Activated CD4-positive, alpha-beta T cell treated with anti-CD3 and anti-CD28 coated beads for 36 hours (primary cell): Measurements from ENCODE around the gene POLR3C. TPM values are rescaled to one million over a fixed set of nuclear protein-coding genes. Genes with fewer than 3 reads are reported as not detected.

Source experiments
- ATAC-seq: fragments of 200-7000 bp; cut with Tn5 transposase; one replicate; pipeline ENCODE4 v1.10.0; 2021; ENCODE audit warnings: mild to moderate bottlenecking, moderate library complexity
- CTCF ChIA-PET: fragments of 350-600 bp; sonication (Branson Sonifier 250); formaldehyde crosslinking; loops from one replicate; lab custom pipeline; 2021; ENCODE audit warnings: antibody characterized with exemption; lab: Charles Lee
- POLR2A ChIA-PET: fragments of 350-600 bp; sonication (Branson Sonifier 250); formaldehyde crosslinking; loops from one replicate; lab custom pipeline; 2021; ENCODE audit warnings: antibody characterized with exemption, inconsistent platforms; lab: Charles Lee
- DNase-seq: peaks from one replicate; pipeline ENCODE4 v3.0.0-alpha.2; 2020
- H3K27ac Mint-ChIP-seq: one replicate; pipeline ENCODE4 v1.8.0; 2021; ENCODE audit warnings: mixed read lengths
- H3K27me3 Mint-ChIP-seq: one replicate; pipeline ENCODE4 v1.8.0; 2021; ENCODE audit warnings: mixed read lengths
- H3K36me3 Mint-ChIP-seq: one replicate; pipeline ENCODE4 v1.8.0; 2021; ENCODE audit warnings: low read depth, mixed read lengths
- H3K4me1 Mint-ChIP-seq: one replicate; pipeline ENCODE4 v1.8.0; 2021; ENCODE audit warnings: mixed read lengths
- H3K4me3 Mint-ChIP-seq: one replicate; pipeline ENCODE4 v1.8.0; 2021; ENCODE audit warnings: mild to moderate bottlenecking, moderate library complexity, mixed read lengths
- H3K9me3 Mint-ChIP-seq: one replicate; pipeline ENCODE4 v1.8.0; 2021; ENCODE audit warnings: low read depth, mixed read lengths
- intact Hi-C, 2 experiments: fragments of 100-400 bp; cut with DNase I in 1 of 2; cut with micrococcal nuclease in 1 of 2; formaldehyde crosslinking; loops; one replicate each; pipeline versions ENCODE4 v1.14.2 to v1.15.1; 2022 to 2024; cut with DNase I, micrococcal nuclease
- total RNA-seq, 2 experiments: library from RNA; stranded (reverse); gene quantifications; one replicate each; pipeline ENCODE4 v1.2.3, GENCODE V29; 2021

Gene POLR3C
- total RNA-seq, 2 experiments from 2014 or later = 34.2 to 42.6 TPM

GRCh38 chr1:145847827-145848226 is 23.8 kb downstream of the POLR3C start:
- CTCF ChIA-PET = interaction anchor here (0.5 to 7.2 kb wide), 13 partner anchors 11 to 173 kb away, joined by 3 to 168 read pairs (median 4); partner anchors contain the start of genes PIAS3, POLR3C and RNF115
- intact Hi-C loops = loop anchor here in 1 of 2 experiments (5.0 kb wide), 2 partner anchors 44 to 64 kb away; partner anchors contain the start of gene ITGA10
- Mint-ChIP-seq H3K27me3 (no peaks in the 10 kb centered on the region), H3K27ac (peak overlapping the region; percentile 30), H3K4me3 (no peak overlapping the region), H3K4me1 (peaks cover 7% of the 10 kb centered on the region), H3K36me3 (peaks cover 15% of the 10 kb centered on the region), H3K9me3 (no peaks in the 10 kb centered on the region)
- POLR2A ChIA-PET = interaction anchor here (4.5 kb wide), 1 partner anchor 11 kb away, joined by 21 read pairs; the partner anchor contains the start of gene PIAS3
- peak; percentile 22 for DNase-seq
- no peak for ATAC-seq

- H3K27ac Mint-ChIP-seq = no peak overlapping the region
- DNase-seq (peak; percentile 23), ATAC-seq (no peak)
- H3K9me3 Mint-ChIP-seq = no peaks in the 10 kb centered on the region
- H3K36me3 Mint-ChIP-seq = peaks cover 15% of the 10 kb centered on the region
- no peaks in the 10 kb centered on the region for H3K27me3 Mint-ChIP-seq
- ChIA-PET POLR2A (no interaction called here), CTCF (interaction anchor here (0.8 to 7.2 kb wide), 9 partner anchors 10 to 159 kb away, joined by 3 to 168 read pairs (median 5); partner anchors contain the start of genes PIAS3, POLR3C and RNF115)
- no peak overlapping the region for H3K4me3 Mint-ChIP-seq
- intact Hi-C loops = loop anchor here in 1 of 2 experiments (5.0 kb wide), 2 partner anchors 43 to 63 kb away; partner anchors contain the start of gene ITGA10
- H3K4me1 Mint-ChIP-seq = peaks cover 7% of the 10 kb centered on the region
Measured at GRCh38 chr1:145849356-145850160, 25.6 kb downstream of the POLR3C start.

GRCh38 chr1:145855426-145855948 is 31.5 kb downstream of the POLR3C start:
- POLR2A ChIA-PET = no interaction called here
- Mint-ChIP-seq H3K27me3 (no peaks in the 10 kb centered on the region), H3K36me3 (peaks cover 13% of the 10 kb centered on the region), H3K9me3 (no peaks in the 10 kb centered on the region), H3K4me1 (peaks cover 12% of the 10 kb centered on the region), H3K27ac (no peak overlapping the region), H3K4me3 (no peak overlapping the region)
- ATAC-seq = no peak
- intact Hi-C loops = no loop called here
- CTCF ChIA-PET = interaction anchor here (0.6 to 11.5 kb wide), 3 partner anchors 9 to 158 kb away, joined by 4 to 168 read pairs (median 4); partner anchors contain the start of gene NUDT17
- no peak for DNase-seq

GRCh38 chr1:145857170-145857569 is 33.2 kb downstream of the POLR3C start:
- no peaks in the 10 kb centered on the region for H3K27me3 Mint-ChIP-seq
- intact Hi-C loops = no loop called here
- POLR2A ChIA-PET = interaction anchor here (0.6 to 0.9 kb wide), 2 partner anchors 122 to 260 kb away, joined by 3 to 7 read pairs; no protein-coding TSS in a partner anchor
- H3K27ac Mint-ChIP-seq = no peak overlapping the region
- no peak overlapping the region for H3K4me3 Mint-ChIP-seq
- CTCF ChIA-PET = interaction anchor here (1.0 to 11.5 kb wide), 3 partner anchors 11 to 31 kb away, joined by 3 to 168 read pairs (median 4); partner anchors contain the start of genes ANKRD35 and NUDT17
- no peak for DNase-seq
- no peak for ATAC-seq
- peaks cover 12% of the 10 kb centered on the region for H3K4me1 Mint-ChIP-seq
- no peaks in the 10 kb centered on the region for H3K9me3 Mint-ChIP-seq
- peaks cover 6% of the 10 kb centered on the region for H3K36me3 Mint-ChIP-seq

- H3K9me3 Mint-ChIP-seq = no peaks in the 10 kb centered on the region
- ATAC-seq (peak; percentile 19), DNase-seq (peak; percentile 69)
- CTCF ChIA-PET = interaction anchor here (1.0 to 11.5 kb wide), 16 partner anchors 11 to 181 kb away, joined by 3 to 168 read pairs (median 4); partner anchors contain the start of genes ANKRD34A, NUDT17, POLR3GL and TXNIP
- POLR2A ChIA-PET = interaction anchor here (0.6 to 2.1 kb wide), 13 partner anchors 12 to 194 kb away, joined by 3 to 21 read pairs (median 6); partner anchors contain the start of genes ANKRD34A, ANKRD35, NUDT17 and PEX11B
- H3K36me3 Mint-ChIP-seq = peaks cover 6% of the 10 kb centered on the region
- H3K4me3 Mint-ChIP-seq = peak overlapping the region; percentile 90
- intact Hi-C loops = loop anchor here (1.0 to 2.0 kb wide), 4 partner anchors 14 to 98 kb away; partner anchors contain the start of gene RBM8A (in 2 of the 2)
- no peaks in the 10 kb centered on the region for H3K27me3 Mint-ChIP-seq
- H3K4me1 Mint-ChIP-seq = peaks cover 12% of the 10 kb centered on the region
- peak overlapping the region; percentile 61 for H3K27ac Mint-ChIP-seq
Measured at GRCh38 chr1:145858238-145858900, 34.4 kb downstream of the POLR3C start.

GRCh38 chr1:145858901-145859490 is 35.0 kb downstream of the POLR3C start, which contains the start of gene PIAS3:
PIAS3 (minus strand) TSS chr1:145859081; CDS start chr1:145858990, 91 bp downstream.
- ATAC-seq (peak; percentile 86), DNase-seq (peak; percentile 93)
- Mint-ChIP-seq H3K27me3 (no peaks in the 10 kb centered on the region), H3K4me3 (peak within 1 kb of the TSS; percentile 90), H3K4me1 (peaks cover 12% of the 10 kb centered on the region), H3K27ac (peak within 1 kb of the TSS; percentile 79), H3K36me3 (peaks cover 6% of the 10 kb centered on the region), H3K9me3 (no peaks in the 10 kb centered on the region)
- POLR2A ChIA-PET = interaction anchor here (0.6 to 2.1 kb wide), 18 partner anchors 13 to 193 kb away, joined by 3 to 21 read pairs (median 4); partner anchors contain the start of genes ANKRD34A, ANKRD35, NUDT17 and PEX11B
- intact Hi-C loops = loop anchor here (1.0 to 2.0 kb wide), 11 partner anchors 13 to 176 kb away; partner anchors contain the start of genes ANKRD34A (in 2 of the 2), ANKRD35 (in 2 of the 2), PEX11B (in 2 of the 2) and POLR3GL (in 2 of the 2)
- CTCF ChIA-PET = interaction anchor here (0.6 to 11.5 kb wide), 24 partner anchors 9 to 180 kb away, joined by 3 to 168 read pairs (median 4); partner anchors contain the start of genes ANKRD34A, ANKRD35, LIX1L and NUDT17

GRCh38 chr1:145859491-145860023 is 35.6 kb downstream of the POLR3C start:
- intact Hi-C loops = loop anchor here (1.0 to 2.0 kb wide), 11 partner anchors 13 to 176 kb away; partner anchors contain the start of genes ANKRD34A (in 2 of the 2), ANKRD35 (in 2 of the 2), PEX11B (in 2 of the 2) and POLR3GL (in 2 of the 2)
- Mint-ChIP-seq H3K4me1 (peaks cover 12% of the 10 kb centered on the region), H3K27ac (peak overlapping the region; percentile 79), H3K36me3 (peaks cover 6% of the 10 kb centered on the region), H3K27me3 (no peaks in the 10 kb centered on the region), H3K9me3 (no peaks in the 10 kb centered on the region), H3K4me3 (peak overlapping the region; percentile 90)
- DNase-seq = peak; percentile 90
- ChIA-PET POLR2A (interaction anchor here (0.6 to 2.1 kb wide), 17 partner anchors 12 to 192 kb away, joined by 3 to 21 read pairs (median 4); partner anchors contain the start of genes ANKRD34A, ANKRD35, NUDT17 and PEX11B), CTCF (interaction anchor here (0.6 to 11.5 kb wide), 23 partner anchors 9 to 178 kb away, joined by 3 to 168 read pairs (median 4); partner anchors contain the start of genes LIX1L, NUDT17, RBM8A and TXNIP)
- ATAC-seq = peak; percentile 82

GRCh38 chr1:145863282-145864018 is 39.5 kb downstream of the POLR3C start:
- no peaks in the 10 kb centered on the region for H3K9me3 Mint-ChIP-seq
- ChIA-PET CTCF (interaction anchor here (0.7 to 11.5 kb wide), 3 partner anchors 9 to 23 kb away, joined by 3 to 168 read pairs (median 4); partner anchors contain the start of gene NUDT17), POLR2A (no interaction called here)
- H3K27me3 Mint-ChIP-seq = no peaks in the 10 kb centered on the region
- no peak overlapping the region for H3K27ac Mint-ChIP-seq
- no peak overlapping the region for H3K4me3 Mint-ChIP-seq
- peaks cover 4% of the 10 kb centered on the region for H3K4me1 Mint-ChIP-seq
- intact Hi-C loops = loop anchor here in 1 of 2 experiments (2.0 kb wide), 1 partner anchor 15 kb away; no protein-coding TSS in a partner anchor
- DNase-seq (no peak), ATAC-seq (no peak)
- H3K36me3 Mint-ChIP-seq = no peaks in the 10 kb centered on the region

- Mint-ChIP-seq H3K4me3 (no peak overlapping the region), H3K36me3 (no peaks in the 10 kb centered on the region), H3K4me1 (peaks cover 11% of the 10 kb centered on the region), H3K9me3 (no peaks in the 10 kb centered on the region), H3K27me3 (peaks cover 8% of the 10 kb centered on the region), H3K27ac (no peak overlapping the region)
- no peak for ATAC-seq
- ChIA-PET CTCF (interaction anchor here (0.6 to 1.3 kb wide), 5 partner anchors 9 to 175 kb away, joined by 3 to 4 read pairs (median 4); partner anchors contain the start of genes NUDT17 and PIAS3), POLR2A (interaction anchor here (0.6 kb wide), 1 partner anchor 68 kb away, joined by 8 read pairs; no protein-coding TSS in a partner anchor)
- DNase-seq = no peak
- intact Hi-C loops = no loop called here
Measured at GRCh38 chr1:145868232-145868631, 44.2 kb downstream of the POLR3C start.
